ENCODE data around the gene HERPUD1.

The HERPUD1 gene

DNA sequence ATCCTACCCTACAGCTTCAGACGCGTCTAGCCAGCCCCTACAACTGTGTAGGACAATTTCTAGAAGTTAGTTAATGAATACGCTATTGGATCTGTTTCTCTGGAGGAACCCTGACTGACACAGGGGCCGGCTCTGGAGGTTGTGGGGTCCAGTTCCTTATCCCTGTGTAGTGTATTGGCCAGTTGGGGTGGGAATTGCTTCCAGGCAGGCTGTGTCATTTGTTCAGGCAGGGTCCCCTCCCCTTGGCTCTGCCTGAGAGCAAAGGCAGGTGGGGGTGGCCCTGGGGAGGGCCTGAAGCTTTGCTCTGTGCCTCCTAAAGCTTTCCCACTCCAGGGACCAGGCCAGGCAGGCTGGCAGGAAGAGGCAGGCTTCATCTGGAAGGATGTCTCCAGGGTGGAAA, 18.1 kb downstream of the HERPUD1 start:
- TF ChIP-seq, protein P1, sequence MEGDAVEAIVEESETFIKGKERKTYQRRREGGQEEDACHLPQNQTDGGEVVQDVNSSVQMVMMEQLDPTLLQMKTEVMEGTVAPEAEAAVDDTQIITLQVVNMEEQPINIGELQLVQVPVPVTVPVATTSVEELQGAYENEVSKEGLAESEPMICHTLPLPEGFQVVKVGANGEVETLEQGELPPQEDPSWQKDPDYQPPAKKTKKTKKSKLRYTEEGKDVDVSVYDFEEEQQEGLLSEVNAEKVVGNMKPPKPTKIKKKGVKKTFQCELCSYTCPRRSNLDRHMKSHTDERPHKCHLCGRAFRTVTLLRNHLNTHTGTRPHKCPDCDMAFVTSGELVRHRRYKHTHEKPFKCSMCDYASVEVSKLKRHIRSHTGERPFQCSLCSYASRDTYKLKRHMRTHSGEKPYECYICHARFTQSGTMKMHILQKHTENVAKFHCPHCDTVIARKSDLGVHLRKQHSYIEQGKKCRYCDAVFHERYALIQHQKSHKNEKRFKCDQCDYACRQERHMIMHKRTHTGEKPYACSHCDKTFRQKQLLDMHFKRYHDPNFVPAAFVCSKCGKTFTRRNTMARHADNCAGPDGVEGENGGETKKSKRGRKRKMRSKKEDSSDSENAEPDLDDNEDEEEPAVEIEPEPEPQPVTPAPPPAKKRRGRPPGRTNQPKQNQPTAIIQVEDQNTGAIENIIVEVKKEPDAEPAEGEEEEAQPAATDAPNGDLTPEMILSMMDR (IDR thresholded peaks at IDR 0.05; ENCODE audit: borderline replicate concordance, insufficient read depth, low read depth, low read length): no peak
- no peak overlapping the region for H3K4me3 ChIP-seq (ENCODE audit: low read depth, low read length)

DNA sequence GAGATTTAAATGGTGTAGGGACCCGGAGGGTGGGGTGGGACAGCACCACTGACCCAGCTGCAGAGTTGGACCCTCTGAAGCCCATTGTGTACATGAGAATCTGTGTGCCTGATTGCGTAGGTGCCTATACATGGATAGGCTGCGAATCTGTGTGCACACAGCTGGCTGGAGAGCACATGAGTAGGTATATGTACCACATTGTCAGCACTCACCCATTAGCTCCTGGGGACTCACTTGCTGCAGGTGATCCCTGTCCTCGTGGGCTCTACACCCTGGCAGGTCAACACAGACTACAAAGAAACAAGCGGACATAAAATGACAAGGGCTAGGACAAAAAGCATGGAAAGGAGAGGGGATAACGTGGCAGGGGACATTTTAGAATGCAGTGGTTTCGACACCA, 18.5 kb downstream of the HERPUD1 start:
- TF ChIP-seq, protein P1 (IDR thresholded peaks at IDR 0.05; ENCODE audit: borderline replicate concordance, insufficient read depth, low read depth, low read length): no peak
- H3K4me3 ChIP-seq (ENCODE audit: low read depth, low read length): no peak overlapping the region

DNA sequence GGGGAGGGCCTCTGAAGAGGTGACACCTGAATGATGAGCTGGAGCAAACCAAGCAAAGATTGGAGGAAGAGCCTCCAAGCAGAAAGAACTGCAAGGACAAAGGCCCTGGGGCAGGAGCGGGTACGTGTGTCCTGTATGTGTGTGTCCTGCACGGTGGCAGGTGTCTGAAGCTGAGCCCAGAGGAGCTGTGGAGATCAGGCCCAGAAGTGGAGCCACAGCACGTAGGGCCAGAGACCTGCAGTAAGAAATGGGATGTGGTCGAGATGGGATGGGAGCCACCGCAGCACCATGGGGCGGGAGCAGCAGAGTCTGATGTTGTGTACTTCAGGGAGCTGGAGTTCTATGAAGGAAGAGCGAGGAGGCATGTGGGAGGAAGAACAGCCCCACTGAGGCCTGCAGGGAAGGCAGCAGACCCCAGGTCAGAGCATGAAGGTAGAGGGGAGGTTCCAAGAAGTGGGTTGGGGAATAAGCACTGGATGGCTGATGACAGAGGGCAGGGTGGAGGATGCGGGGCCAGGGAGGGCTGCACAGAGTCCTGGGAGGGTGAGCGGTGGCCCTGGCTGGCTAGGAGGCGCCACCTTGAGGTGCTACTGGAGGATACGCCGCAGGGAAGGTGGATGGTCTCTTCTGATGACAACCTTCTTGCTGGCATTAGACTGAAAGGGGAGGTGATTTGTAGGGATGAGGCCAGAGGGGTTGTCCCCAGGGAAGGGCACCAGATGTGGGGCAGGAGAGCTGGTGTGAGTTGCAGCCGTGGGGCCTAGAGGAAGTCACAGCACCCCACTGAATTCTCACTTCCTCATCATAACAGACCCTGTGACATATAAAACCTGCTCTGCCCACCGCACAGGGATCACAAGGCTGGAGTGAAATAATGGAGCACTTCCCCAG, 19.2 kb downstream of the HERPUD1 start:
- TF ChIP-seq, protein P1 (IDR thresholded peaks at IDR 0.05; ENCODE audit: borderline replicate concordance, insufficient read depth, low read depth, low read length): peak; percentile 81
- H3K4me3 ChIP-seq (ENCODE audit: low read depth, low read length): no peak overlapping the region

DNA sequence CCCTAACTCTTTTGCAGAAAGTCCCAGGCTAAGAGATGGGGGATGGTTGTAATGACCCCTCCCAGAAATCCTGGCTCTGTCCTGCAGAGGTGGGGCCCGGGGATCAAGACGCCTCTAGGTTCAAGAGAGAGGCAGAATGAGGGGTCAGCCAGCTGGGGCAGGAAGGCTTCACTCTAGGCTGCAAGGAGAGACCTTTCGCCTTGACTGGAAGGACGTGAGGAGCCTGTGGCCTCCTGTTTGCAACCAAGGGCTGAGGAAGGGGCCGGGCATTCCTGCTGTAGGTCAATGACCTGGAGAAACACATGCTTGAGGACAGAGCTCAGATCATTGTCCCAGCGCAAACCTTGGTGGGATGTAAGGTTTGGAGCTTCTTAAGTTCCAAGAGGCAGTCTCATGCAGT, 21.1 kb downstream of the HERPUD1 start:
- TF ChIP-seq, protein P1 (IDR thresholded peaks at IDR 0.05; ENCODE audit: borderline replicate concordance, insufficient read depth, low read depth, low read length): no peak
- no peak overlapping the region for H3K4me3 ChIP-seq (ENCODE audit: low read depth, low read length)

DNA sequence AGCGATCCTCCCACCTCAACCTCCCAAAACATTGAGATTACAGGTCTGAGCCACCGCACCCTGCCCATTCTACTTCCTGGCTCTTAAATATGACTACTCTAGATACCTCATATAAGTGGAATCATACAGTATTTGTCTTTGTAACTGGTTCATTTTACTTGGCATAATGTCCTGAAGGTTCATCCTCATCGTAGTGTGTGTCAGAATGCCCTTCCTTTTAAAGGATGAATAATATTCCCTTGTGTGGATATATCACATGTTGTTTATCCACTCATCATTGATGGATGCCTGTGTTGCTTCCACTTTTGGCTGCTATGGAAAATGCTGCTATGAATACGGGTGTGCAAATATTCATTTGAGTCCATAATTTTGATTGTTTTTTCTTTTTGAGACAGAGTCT, 24.1 kb downstream of the HERPUD1 start:
- TF ChIP-seq, protein P1 (IDR thresholded peaks at IDR 0.05; ENCODE audit: borderline replicate concordance, insufficient read depth, low read depth, low read length): no peak
- H3K4me3 ChIP-seq (ENCODE audit: low read depth, low read length): no peak overlapping the region

DNA sequence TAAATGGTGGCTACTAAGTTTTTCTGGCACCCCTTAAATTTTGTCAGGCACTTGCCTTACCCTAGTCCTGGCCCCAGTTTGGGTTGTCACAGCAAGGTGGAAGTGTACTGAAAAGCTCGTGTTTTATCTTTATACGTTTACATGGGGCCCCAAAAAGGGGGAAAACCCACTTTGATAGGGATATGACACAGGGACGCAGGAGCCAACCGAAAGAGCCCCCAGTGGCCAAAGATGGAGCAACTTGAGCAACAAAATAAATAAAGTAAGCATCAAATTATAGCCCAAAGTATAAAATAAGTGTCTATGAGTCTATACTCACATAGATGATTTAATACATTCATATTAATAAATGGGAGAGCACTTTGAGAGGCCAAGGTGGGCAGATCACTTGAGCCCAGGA, 24.8 kb downstream of the HERPUD1 start:
- H3K4me3 ChIP-seq (ENCODE audit: low read depth, low read length): no peak overlapping the region
- TF ChIP-seq, protein P1 (IDR thresholded peaks at IDR 0.05; ENCODE audit: borderline replicate concordance, insufficient read depth, low read depth, low read length): no peak

DNA sequence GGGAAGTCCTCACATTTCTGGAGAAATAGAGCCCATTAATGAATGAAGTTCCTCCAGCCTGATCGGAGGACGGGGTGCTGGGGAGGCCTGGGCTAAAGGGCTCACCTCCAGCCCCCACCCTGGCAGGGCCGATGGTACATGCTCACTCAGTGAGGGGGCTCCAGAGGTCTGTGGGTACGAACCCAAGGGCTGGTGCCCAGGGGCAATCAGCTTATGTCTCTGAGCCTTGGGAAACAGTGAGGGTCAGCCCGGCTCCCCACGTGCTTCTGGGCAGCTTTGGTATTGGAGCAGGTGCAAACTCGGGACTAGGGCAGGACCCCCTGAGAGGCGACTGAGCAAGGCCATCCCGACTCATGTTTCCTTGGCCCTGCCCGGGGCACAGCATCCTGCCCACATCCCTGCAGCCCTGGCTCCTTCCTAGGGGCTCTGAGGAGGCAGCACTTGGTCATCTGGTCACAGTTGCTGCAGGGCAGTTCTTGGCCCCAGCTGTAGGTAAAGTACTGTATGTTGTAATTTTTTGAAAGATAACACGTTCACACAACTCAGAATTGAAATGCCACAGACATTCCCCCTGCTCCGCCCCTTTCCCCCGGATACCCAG, 28.8 kb downstream of the HERPUD1 start:
- TF ChIP-seq, protein P1 (IDR thresholded peaks at IDR 0.05; ENCODE audit: borderline replicate concordance, insufficient read depth, low read depth, low read length): no peak
- H3K4me3 ChIP-seq (ENCODE audit: low read depth, low read length): no peak overlapping the region

All from GM12875 (cell line).